ENCODE data around the gene FAM114A1.

Gene FAM114A1

DNA sequence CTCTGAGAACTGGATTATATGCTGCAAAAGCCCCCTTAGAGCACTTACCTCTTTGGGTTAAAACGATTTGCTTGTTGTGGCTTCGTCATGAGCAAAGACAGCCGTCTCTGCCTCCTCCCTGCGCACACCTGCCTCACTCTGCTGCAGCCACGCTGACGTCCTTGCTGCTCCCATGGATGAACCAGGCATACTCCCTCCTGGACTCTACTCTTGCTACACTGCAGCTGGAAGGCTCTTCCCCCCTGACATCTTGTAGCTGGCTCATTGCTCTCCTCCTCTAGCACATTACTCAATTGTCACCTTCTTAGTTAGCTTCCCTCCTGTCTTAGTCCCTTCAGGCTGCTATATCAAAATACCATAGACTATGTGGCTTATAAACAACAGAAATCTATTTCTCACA lies 59.3 kb downstream of the FAM114A1 start:
- no peak for DNase-seq (ENCODE audit: low read depth in 1 of 2, low spot score in 1 of 2)
- H3K27ac ChIP-seq (replicated peaks), result no peak overlapping the region
- TF ChIP-seq, protein P1, sequence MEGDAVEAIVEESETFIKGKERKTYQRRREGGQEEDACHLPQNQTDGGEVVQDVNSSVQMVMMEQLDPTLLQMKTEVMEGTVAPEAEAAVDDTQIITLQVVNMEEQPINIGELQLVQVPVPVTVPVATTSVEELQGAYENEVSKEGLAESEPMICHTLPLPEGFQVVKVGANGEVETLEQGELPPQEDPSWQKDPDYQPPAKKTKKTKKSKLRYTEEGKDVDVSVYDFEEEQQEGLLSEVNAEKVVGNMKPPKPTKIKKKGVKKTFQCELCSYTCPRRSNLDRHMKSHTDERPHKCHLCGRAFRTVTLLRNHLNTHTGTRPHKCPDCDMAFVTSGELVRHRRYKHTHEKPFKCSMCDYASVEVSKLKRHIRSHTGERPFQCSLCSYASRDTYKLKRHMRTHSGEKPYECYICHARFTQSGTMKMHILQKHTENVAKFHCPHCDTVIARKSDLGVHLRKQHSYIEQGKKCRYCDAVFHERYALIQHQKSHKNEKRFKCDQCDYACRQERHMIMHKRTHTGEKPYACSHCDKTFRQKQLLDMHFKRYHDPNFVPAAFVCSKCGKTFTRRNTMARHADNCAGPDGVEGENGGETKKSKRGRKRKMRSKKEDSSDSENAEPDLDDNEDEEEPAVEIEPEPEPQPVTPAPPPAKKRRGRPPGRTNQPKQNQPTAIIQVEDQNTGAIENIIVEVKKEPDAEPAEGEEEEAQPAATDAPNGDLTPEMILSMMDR (IDR thresholded peaks at IDR 0.05; ENCODE audit: insufficient read depth, low read length), result no peak
- TF ChIP-seq, protein P2, sequence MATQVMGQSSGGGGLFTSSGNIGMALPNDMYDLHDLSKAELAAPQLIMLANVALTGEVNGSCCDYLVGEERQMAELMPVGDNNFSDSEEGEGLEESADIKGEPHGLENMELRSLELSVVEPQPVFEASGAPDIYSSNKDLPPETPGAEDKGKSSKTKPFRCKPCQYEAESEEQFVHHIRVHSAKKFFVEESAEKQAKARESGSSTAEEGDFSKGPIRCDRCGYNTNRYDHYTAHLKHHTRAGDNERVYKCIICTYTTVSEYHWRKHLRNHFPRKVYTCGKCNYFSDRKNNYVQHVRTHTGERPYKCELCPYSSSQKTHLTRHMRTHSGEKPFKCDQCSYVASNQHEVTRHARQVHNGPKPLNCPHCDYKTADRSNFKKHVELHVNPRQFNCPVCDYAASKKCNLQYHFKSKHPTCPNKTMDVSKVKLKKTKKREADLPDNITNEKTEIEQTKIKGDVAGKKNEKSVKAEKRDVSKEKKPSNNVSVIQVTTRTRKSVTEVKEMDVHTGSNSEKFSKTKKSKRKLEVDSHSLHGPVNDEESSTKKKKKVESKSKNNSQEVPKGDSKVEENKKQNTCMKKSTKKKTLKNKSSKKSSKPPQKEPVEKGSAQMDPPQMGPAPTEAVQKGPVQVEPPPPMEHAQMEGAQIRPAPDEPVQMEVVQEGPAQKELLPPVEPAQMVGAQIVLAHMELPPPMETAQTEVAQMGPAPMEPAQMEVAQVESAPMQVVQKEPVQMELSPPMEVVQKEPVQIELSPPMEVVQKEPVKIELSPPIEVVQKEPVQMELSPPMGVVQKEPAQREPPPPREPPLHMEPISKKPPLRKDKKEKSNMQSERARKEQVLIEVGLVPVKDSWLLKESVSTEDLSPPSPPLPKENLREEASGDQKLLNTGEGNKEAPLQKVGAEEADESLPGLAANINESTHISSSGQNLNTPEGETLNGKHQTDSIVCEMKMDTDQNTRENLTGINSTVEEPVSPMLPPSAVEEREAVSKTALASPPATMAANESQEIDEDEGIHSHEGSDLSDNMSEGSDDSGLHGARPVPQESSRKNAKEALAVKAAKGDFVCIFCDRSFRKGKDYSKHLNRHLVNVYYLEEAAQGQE (IDR thresholded peaks at IDR 0.05; ENCODE audit: insufficient replicate concordance, low read depth), result no peak
- TF ChIP-seq POLR2AphosphoS5 (IDR thresholded peaks at IDR 0.05; ENCODE audit: low read depth) (no peak), GABPA (IDR thresholded peaks at IDR 0.05; ENCODE audit: low read depth) (no peak), SPI1 (IDR thresholded peaks at IDR 0.05; ENCODE audit: borderline replicate concordance, low read depth) (no peak)
- no peak overlapping the region for H3K4me3 ChIP-seq (replicated peaks; ENCODE audit: insufficient read depth, low read length)
- H3K27me3 ChIP-seq (ENCODE audit: insufficient read depth, poor library complexity, severe bottlenecking), result no peaks in the 10 kb centered on the region

- H3K27ac ChIP-seq (replicated peaks), result no peak overlapping the region
- H3K27me3 ChIP-seq (ENCODE audit: insufficient read depth, poor library complexity, severe bottlenecking), result no peaks in the 10 kb centered on the region
- TF ChIP-seq, protein P2 (IDR thresholded peaks at IDR 0.05; ENCODE audit: insufficient replicate concordance, low read depth), result no peak
- TF ChIP-seq POLR2AphosphoS5 (IDR thresholded peaks at IDR 0.05; ENCODE audit: low read depth), result no peak
- TF ChIP-seq SPI1 (IDR thresholded peaks at IDR 0.05; ENCODE audit: borderline replicate concordance, low read depth), result no peak
- TF ChIP-seq GABPA (IDR thresholded peaks at IDR 0.05; ENCODE audit: low read depth), result no peak
- TF ChIP-seq, protein P1 (IDR thresholded peaks at IDR 0.05; ENCODE audit: insufficient read depth, low read length), result no peak
- H3K4me3 ChIP-seq (replicated peaks; ENCODE audit: insufficient read depth, low read length), result no peak overlapping the region
- DNase-seq (ENCODE audit: low read depth in 1 of 2, low spot score in 1 of 2), result no peak
Observed at GRCh38 chr4:38928568-38928967, 61.0 kb downstream of the FAM114A1 start.

- Histone ChIP-seq H3K4me3 (replicated peaks; ENCODE audit: insufficient read depth, low read length) (no peak overlapping the region), H3K27me3 (ENCODE audit: insufficient read depth, poor library complexity, severe bottlenecking) (no peaks in the 10 kb centered on the region), H3K27ac (replicated peaks) (no peak overlapping the region)
- TF ChIP-seq, protein P1 (IDR thresholded peaks at IDR 0.05; ENCODE audit: insufficient read depth, low read length), result no peak
- TF ChIP-seq SPI1 (IDR thresholded peaks at IDR 0.05; ENCODE audit: borderline replicate concordance, low read depth) (no peak), GABPA (IDR thresholded peaks at IDR 0.05; ENCODE audit: low read depth) (no peak), POLR2AphosphoS5 (IDR thresholded peaks at IDR 0.05; ENCODE audit: low read depth) (no peak)
- TF ChIP-seq, protein P2 (IDR thresholded peaks at IDR 0.05; ENCODE audit: insufficient replicate concordance, low read depth), result no peak
- DNase-seq (ENCODE audit: low read depth in 1 of 2, low spot score in 1 of 2), result no peak
Observed at GRCh38 chr4:38928974-38929373, 61.4 kb downstream of the FAM114A1 start.
